UCSD-AML1 (cell line): ENCODE measurements around the gene BANF2.

Source experiments
- DNase-seq: peaks from one replicate; lab custom pipeline; 2025; ENCODE audit not compliant: unreplicated experiment; lab: John Stamatoyannopoulos, UW

The BANF2 gene

GRCh38 chr20:17663486-17663885 is 36.3 kb upstream of the BANF2 start:
- no peak for DNase-seq

- DNase-seq: no peak
Observed at GRCh38 chr20:17664025-17664633, 35.6 kb upstream of the BANF2 start.

- no peak for DNase-seq
Observed at GRCh38 chr20:17665756-17666155, 34.0 kb upstream of the BANF2 start.

- DNase-seq: no peak
Observed at GRCh38 chr20:17666481-17666880, 33.3 kb upstream of the BANF2 start.

- no peak for DNase-seq
Observed at GRCh38 chr20:17667445-17667844, 32.3 kb upstream of the BANF2 start.

GRCh38 chr20:17668432-17668831 is 31.3 kb upstream of the BANF2 start:
- DNase-seq: no peak

GRCh38 chr20:17669306-17669931 is 30.3 kb upstream of the BANF2 start:
- DNase-seq: no peak

- DNase-seq: no peak
Observed at GRCh38 chr20:17671011-17671410, 28.8 kb upstream of the BANF2 start.

GRCh38 chr20:17671565-17671964 is 28.2 kb upstream of the BANF2 start:
- no peak for DNase-seq

- no peak for DNase-seq
Observed at GRCh38 chr20:17673084-17673483, 26.7 kb upstream of the BANF2 start.

GRCh38 chr20:17674722-17675518 is 24.8 kb upstream of the BANF2 start:
- DNase-seq: no peak

- DNase-seq: no peak
Observed at GRCh38 chr20:17675519-17676377, 24.0 kb upstream of the BANF2 start.

GRCh38 chr20:17676378-17676759 is 23.4 kb upstream of the BANF2 start:
- DNase-seq: no peak

- no peak for DNase-seq
Observed at GRCh38 chr20:17676942-17677341, 22.8 kb upstream of the BANF2 start.

- DNase-seq: no peak
Observed at GRCh38 chr20:17678295-17678694, 21.5 kb upstream of the BANF2 start.

- no peak for DNase-seq
Observed at GRCh38 chr20:17678886-17679285, 20.9 kb upstream of the BANF2 start.

- peak; percentile 43 for DNase-seq
Observed at GRCh38 chr20:17679941-17680835, 19.6 kb upstream of the BANF2 start.

GRCh38 chr20:17680836-17681725 is 18.7 kb upstream of the BANF2 start:
- peak; percentile 80 for DNase-seq

- DNase-seq: no peak
Observed at GRCh38 chr20:17681726-17682102, 18.1 kb upstream of the BANF2 start.
